H1 (cell line): ENCODE data around the gene WDR6. TPM values are rescaled to one million over a fixed set of nuclear protein-coding genes. Genes with fewer than 3 reads are reported as not detected.

Experiments used
- CTCF ChIA-PET: fragments of 300-600 bp; sonication (Branson Sonifier 250); formaldehyde crosslinking; loops from one replicate; lab custom pipeline; 2021; ENCODE audit not compliant: partially characterized antibody; lab: Charles Lee
- POLR2A ChIA-PET: fragments of 300-600 bp; sonication (Branson Sonifier 250); formaldehyde crosslinking; loops from one replicate; lab custom pipeline; 2021; ENCODE audit warnings: inconsistent platforms; ENCODE audit not compliant: partially characterized antibody; lab: Charles Lee
- DNase-seq, 2 experiments: peaks; one replicate each; pipeline versions ENCODE4 v3.0.0 to v3.0.0-alpha.2; 2010 to 2022; ENCODE audit warnings: low spot score in 2 of 2, low read depth in 1 of 2, mixed read lengths in 1 of 2
- FAIRE-seq: peaks from 2 replicates; lab custom pipeline; 2011; peaks lifted over from hg19 to GRCh38; lab: Jason Lieb, UNC
- H2AFZ ChIP-seq: 2 replicates; pipeline ENCODE4 v1.8.1; 2012; ENCODE audit warnings: low read length, inconsistent platforms
- H2AK5ac ChIP-seq: 2 replicates; pipeline ENCODE4 v1.6.1; 2013; ENCODE audit warnings: low read depth, low read length
- H2BK120ac ChIP-seq: replicated peaks from 2 replicates; pipeline ENCODE3; 2013; ENCODE audit warnings: low read depth, low read length, inconsistent platforms
- H2BK12ac ChIP-seq: 2 replicates; pipeline ENCODE4 v1.6.1; 2013; ENCODE audit warnings: low read depth, low read length
- H2BK15ac ChIP-seq: 2 replicates; pipeline ENCODE4 v1.6.1; 2013; ENCODE audit warnings: low read length
- H2BK20ac ChIP-seq: 2 replicates; pipeline ENCODE4 v1.6.1; 2013; ENCODE audit warnings: low read length
- H2BK5ac ChIP-seq: 2 replicates; pipeline ENCODE4 v1.6.1; 2013; ENCODE audit warnings: low read depth, low read length
- H3K14ac ChIP-seq: 2 replicates; pipeline ENCODE4 v1.6.1; 2013; ENCODE audit warnings: inconsistent platforms; ENCODE audit not compliant: insufficient read length
- H3K18ac ChIP-seq: 2 replicates; pipeline ENCODE4 v1.6.1; 2013; ENCODE audit warnings: low read length; ENCODE audit errors: extremely low read depth
- H3K23ac ChIP-seq: 2 replicates; pipeline ENCODE4 v1.6.1; 2013; ENCODE audit warnings: inconsistent platforms; ENCODE audit not compliant: insufficient read length
- H3K23me2 ChIP-seq: 2 replicates; pipeline ENCODE4 v1.6.1; 2013; ENCODE audit warnings: low read depth, low read length
- H3K27ac ChIP-seq: 2 replicates; pipeline ENCODE4 v1.6.1; 2011; ENCODE audit warnings: low read depth, low read length, inconsistent platforms
- H3K27me3 ChIP-seq, 4 experiments: replicated peaks in 1 of 4; 1 replicate in 1 of 4; 2 replicates in 3 of 4; pipeline versions ENCODE4 v1.6.1 to v1.8.1; 2011 to 2013; ENCODE audit warnings: low read length in 3 of 4, mild to moderate bottlenecking in 3 of 4, inconsistent platforms in 2 of 4, mixed read lengths in 2 of 4, moderate library complexity in 1 of 4; ENCODE audit not compliant: control insufficient read depth in 3 of 4, insufficient read depth in 3 of 4; ENCODE audit errors: extremely low read depth in 1 of 4
- H3K36me3 ChIP-seq, 4 experiments: 2 replicates each; pipeline versions ENCODE4 v1.6.1 to v1.8.1; 2011 to 2013; ENCODE audit warnings: mild to moderate bottlenecking in 4 of 4, low read length in 3 of 4, moderate library complexity in 2 of 4, control low read depth in 1 of 4, inconsistent platforms in 1 of 4; ENCODE audit not compliant: insufficient read depth in 4 of 4, control insufficient read depth in 2 of 4
- H3K4ac ChIP-seq: replicated peaks from 2 replicates; pipeline ENCODE3; 2013; ENCODE audit warnings: low read length, low read depth, mixed read lengths, inconsistent platforms; ENCODE audit not compliant: insufficient read length
- H3K4me1 ChIP-seq, 4 experiments: replicated peaks in 1 of 4; 1 replicate in 1 of 4; 2 replicates in 3 of 4; pipeline versions ENCODE4 v1.6.1 to v1.8.1; 2011 to 2013; ENCODE audit warnings: low read length in 3 of 4, inconsistent platforms in 2 of 4, mixed read lengths in 1 of 4; ENCODE audit not compliant: insufficient read depth in 4 of 4, control insufficient read depth in 3 of 4
- H3K4me2 ChIP-seq, 2 experiments: 2 replicates each; pipeline versions ENCODE4 v1.6.1 to v1.8.1; 2011 to 2013; ENCODE audit warnings: low read depth in 2 of 2, low read length in 2 of 2, control low read depth in 1 of 2, inconsistent platforms in 1 of 2, mild to moderate bottlenecking in 1 of 2; ENCODE audit not compliant: insufficient read depth in 1 of 2
- H3K4me3 ChIP-seq, 4 experiments: fragments of 200-600, 300-600 bp in 1 of 4; sonication (generic), shearing (Covaris generic), sonication (Bioruptor Twin) in 1 of 4; 2 replicates each; pipeline versions ENCODE4 v1.5.1 to v1.8.1; 2011 to 2016; ENCODE audit warnings: low read length in 4 of 4, low read depth in 3 of 4, control low read depth in 2 of 4, inconsistent platforms in 2 of 4, mild to moderate bottlenecking in 2 of 4, mixed read lengths in 1 of 4, moderate library complexity in 1 of 4; ENCODE audit not compliant: insufficient read depth in 2 of 4; ENCODE audit errors: extremely low read depth in 1 of 4
- H3K56ac ChIP-seq: replicated peaks from 2 replicates; pipeline ENCODE3; 2013; ENCODE audit warnings: low read depth, mild to moderate bottlenecking, mixed read lengths, low read length, inconsistent platforms; ENCODE audit not compliant: insufficient read length
- H3K79me1 ChIP-seq: 2 replicates; pipeline ENCODE4 v1.6.1; 2013; ENCODE audit warnings: low read depth, low read length, control low read depth
- H3K79me2 ChIP-seq, 2 experiments: 2 replicates each; pipeline versions ENCODE4 v1.6.1 to v1.8.1; 2012 to 2013; ENCODE audit warnings: low read length in 2 of 2, mild to moderate bottlenecking in 2 of 2, inconsistent platforms in 1 of 2; ENCODE audit not compliant: insufficient read depth in 2 of 2, control insufficient read depth in 1 of 2
- H3K9ac ChIP-seq, 4 experiments: replicated peaks in 1 of 4; 1 replicate in 1 of 4; 2 replicates in 3 of 4; pipeline versions ENCODE4 v1.6.1 to v1.8.1; 2011 to 2013; ENCODE audit warnings: low read depth in 3 of 4, low read length in 3 of 4, control low read depth in 2 of 4, mild to moderate bottlenecking in 2 of 4, moderate library complexity in 2 of 4, inconsistent platforms in 1 of 4; ENCODE audit errors: extremely low read depth in 1 of 4
- H3K9me3 ChIP-seq, 2 experiments: 2 replicates each; pipeline versions ENCODE4 v1.6.1 to v1.8.1; 2012 to 2013; ENCODE audit warnings: mild to moderate bottlenecking in 2 of 2, moderate library complexity in 2 of 2, control low read depth in 1 of 2, inconsistent platforms in 1 of 2, low read depth in 1 of 2, low read length in 1 of 2, mixed read lengths in 1 of 2; ENCODE audit not compliant: insufficient read depth in 2 of 2
- H4K20me1 ChIP-seq, 2 experiments: replicated peaks in 1 of 2; 2 replicates each; pipeline versions ENCODE3 to v1.8.1; 2011 to 2013; ENCODE audit warnings: inconsistent platforms in 2 of 2, low read length in 2 of 2, mild to moderate bottlenecking in 1 of 2; ENCODE audit not compliant: insufficient read depth in 2 of 2, control insufficient read depth in 1 of 2
- H4K5ac ChIP-seq: 2 replicates; pipeline ENCODE4 v1.6.1; 2013; ENCODE audit warnings: low read length, low read depth, mixed read lengths, inconsistent platforms; ENCODE audit not compliant: insufficient read length
- H4K8ac ChIP-seq: 2 replicates; pipeline ENCODE4 v1.8.0; 2013; ENCODE audit warnings: mild to moderate bottlenecking, moderate library complexity, low read length, inconsistent platforms; ENCODE audit not compliant: insufficient read depth; ENCODE audit errors: extremely low read depth
- H4K91ac ChIP-seq: replicated peaks from 2 replicates; pipeline ENCODE3; 2013; ENCODE audit warnings: low read length, mixed read lengths, inconsistent platforms; ENCODE audit not compliant: insufficient read length
- BCL11A ChIP-seq, 2 experiments: IDR thresholded peaks; one replicate each; pipeline ENCODE4 v1.6.1; 2011; ENCODE audit warnings: low read depth in 2 of 2, low read length in 2 of 2, mild to moderate bottlenecking in 2 of 2
- CHD2 ChIP-seq: IDR thresholded peaks from 2 replicates; pipeline ENCODE4 v1.6.1; 2012; ENCODE audit warnings: low read length, improper control_type of control experiment
- CTBP2 ChIP-seq: IDR thresholded peaks from 2 replicates; pipeline ENCODE4 v1.7.0; 2011; ENCODE audit warnings: borderline replicate concordance, mild to moderate bottlenecking, moderate library complexity, mixed read lengths, low read length; ENCODE audit not compliant: insufficient read depth, insufficient read length
- EP300 ChIP-seq, 2 experiments: IDR thresholded peaks; 1 replicate in 1 of 2; 2 replicates in 1 of 2; pipeline ENCODE4 v1.6.1; 2011 to 2012; ENCODE audit warnings: low read depth in 2 of 2, low read length in 2 of 2, mild to moderate bottlenecking in 2 of 2, borderline replicate concordance in 1 of 2, inconsistent platforms in 1 of 2, moderate library complexity in 1 of 2
- FOSL1 ChIP-seq: IDR thresholded peaks from 2 replicates; pipeline ENCODE4 v1.6.1; 2011; ENCODE audit warnings: mild to moderate bottlenecking, low read depth, low read length, moderate library complexity; ENCODE audit not compliant: insufficient read depth
- MAFK ChIP-seq: IDR thresholded peaks from 2 replicates; pipeline ENCODE4 v1.6.1; 2012; ENCODE audit warnings: low read depth, mild to moderate bottlenecking, improper control_type of control experiment, low read length
- NRF1 ChIP-seq: IDR thresholded peaks from 2 replicates; pipeline ENCODE4 v1.6.1; 2011; ENCODE audit warnings: mild to moderate bottlenecking, low read depth, low read length, improper control_type of control experiment
- PHF8 ChIP-seq: fragments of 200-600 bp; sonication (generic); conservative IDR thresholded peaks from 2 replicates; pipeline ENCODE4 v1.7.1; 2012; ENCODE audit warnings: low read depth, mild to moderate bottlenecking, inconsistent platforms, low read length, moderate library complexity
- RBBP5 ChIP-seq: IDR thresholded peaks from 2 replicates; pipeline ENCODE4 v1.7.1; 2012; ENCODE audit warnings: low read depth, mild to moderate bottlenecking, inconsistent platforms, low read length, moderate library complexity, borderline replicate concordance
- RXRA ChIP-seq: IDR thresholded peaks from 2 replicates; pipeline ENCODE4 v1.6.1; 2011; ENCODE audit warnings: low read depth, mild to moderate bottlenecking, low read length, moderate library complexity; ENCODE audit not compliant: insufficient read depth
- SIX5 ChIP-seq: IDR thresholded peaks from 2 replicates; pipeline ENCODE4 v1.6.1; 2011; ENCODE audit warnings: mild to moderate bottlenecking, low read depth, low read length
- SP2 ChIP-seq: IDR thresholded peaks from 2 replicates; pipeline ENCODE4 v1.6.1; 2012; ENCODE audit warnings: mild to moderate bottlenecking, low read length, inconsistent platforms
- SUZ12 ChIP-seq: fragments of 200-600 bp; sonication (generic); IDR thresholded peaks from 2 replicates; pipeline ENCODE4 v1.6.1; 2012; ENCODE audit warnings: mild to moderate bottlenecking, inconsistent platforms, low read length, moderate library complexity, mixed read lengths
- WGBS, 2 experiments: shearing (Covaris generic) in 1 of 2; methylation state at CpG; one replicate each; pipeline versions ENCODE4 v1.1.6 to v1.1.7; 2013 to 2015; ENCODE audit warnings: low lambda C conversion rate in 2 of 2, mixed read lengths in 2 of 2, inconsistent platforms in 1 of 2, low coverage in 1 of 2, missing lambda C conversion rate in 1 of 2; ENCODE audit not compliant: insufficient replicate concordance in 2 of 2, insufficient coverage in 1 of 2, insufficient read length in 1 of 2; ENCODE audit errors: extremely low coverage in 1 of 2, missing lambda C conversion rate in 1 of 2; 5-methylcytosine and 5-hydroxymethylcytosine counted together
- polyA plus RNA-seq, 7 experiments: library from polyadenylated mRNA; depleted of rRNA in 3 of 7; stranded (reverse) in 5 of 7; unstranded in 2 of 7; fragments of >200 nt in 5 of 7; fragments of 200-250 nt in 2 of 7; gene quantifications; 1 replicate in 5 of 7; 2 replicates in 1 of 7; 4 replicates in 1 of 7; pipeline versions ENCODE4 v1.2.1 to v1.2.3, GENCODE V29; 2011 to 2013; ENCODE audit warnings: missing spikeins in 2 of 7, mixed read lengths in 2 of 7
- total RNA-seq: library from RNA; stranded (reverse); fragmentation: NEBNext Ultra II Directional; extraction: Animal tissue kit (Norgen Biotek cat#: 25700); gene quantifications from 2 replicates; pipeline ENCODE4 v1.2.1, GENCODE V29; 2021

WDR6 gene
- total and polyA plus RNA-seq, 2 of the 8 experiments (the other 6 are each of a cell fraction or from before 2014, with no cell fraction given) = 180 to 257 TPM

DNA sequence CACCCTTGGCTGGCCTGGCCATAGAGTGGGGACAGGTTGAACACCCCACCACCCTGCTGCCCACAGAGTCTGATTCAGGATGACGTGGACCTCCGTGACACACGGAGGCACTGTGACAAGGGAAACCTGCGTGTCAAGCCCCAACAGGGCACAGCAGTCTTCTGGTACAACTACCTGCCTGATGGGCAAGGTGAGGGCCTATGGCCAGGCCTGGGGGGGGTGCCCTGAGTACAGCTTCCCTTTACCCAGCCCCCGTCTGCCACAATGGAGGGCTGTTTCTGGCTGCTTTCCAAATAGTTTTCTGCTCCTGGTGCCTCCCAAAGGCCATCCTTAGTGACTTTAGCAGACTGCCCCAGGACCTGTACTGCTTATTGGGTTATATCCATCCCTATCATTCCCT, 1.2 kb upstream of the WDR6 start:
- Histone ChIP-seq H2AFZ (no peak overlapping the region), H2BK120ac (no peak overlapping the region), H3K56ac (no peak overlapping the region), H2BK5ac (no peak overlapping the region), H2BK15ac (no peak overlapping the region), H2BK12ac (0 out of 2 replicates have a peak overlapping the region, but pooled peaks have one; percentile 84), H3K9me3 (no peaks in the 10 kb centered on the region), H3K18ac (no peak overlapping the region), H3K79me2 (peaks cover 11 to 28% of the 10 kb centered on the region in 2 experiments), H3K4me3 (peak overlapping the region in 2 of 4 experiments; percentile 90 to 94; a peak in 3 of 8 replicates), H4K8ac (peak overlapping the region; percentile 48; the same call in 1 of the 2 replicates), H3K23me2 (peaks cover 12% of the 10 kb centered on the region), H4K91ac (peak overlapping the region; percentile 79), H3K23ac (no peak overlapping the region), H3K27ac (no peak overlapping the region), H4K5ac (peak overlapping the region; percentile 12), H3K4me1 (peaks cover 0 to 12% (median 6%) of the 10 kb centered on the region in 4 experiments; a peak in 5 of 7 replicates), H2BK20ac (no peak overlapping the region), H3K4me2 (peak overlapping the region; percentile 95 to 98), H2AK5ac (0 out of 2 replicates have a peak overlapping the region, but pooled peaks have one; percentile 57), H3K9ac (peak overlapping the region in 1 of 4 experiments; percentile 81; a peak in 1 of 7 replicates), H3K4ac (no peak overlapping the region), H3K14ac (no peak overlapping the region), H3K79me1 (peaks cover 7% of the 10 kb centered on the region), H4K20me1 (peaks cover 7 to 12% of the 10 kb centered on the region in 2 experiments), H3K36me3 (peaks cover 0 to 5% (median 1%) of the 10 kb centered on the region in 4 experiments; a peak in 2 of 8 replicates), H3K27me3 (no peaks in the 10 kb centered on the region)
- CTCF ChIA-PET = interaction anchor here (5.0 to 24.3 kb wide), 3 partner anchors 9 to 15 kb away, joined by 36 to 467 read pairs (median 42); partner anchors contain the start of genes NDUFAF3 and P4HTM
- DNase-seq = no peak
- POLR2A ChIA-PET = interaction anchor here (1.1 to 38.8 kb wide), 7 partner anchors 4 to 343 kb away, joined by 3 to 1518 read pairs (median 25); partner anchors contain the start of genes CELSR3, DALRD3, IMPDH2 and NDUFAF3
- no peak for FAIRE-seq
- WGBS, 2 experiments = 85% methylated on average over 5 of the region's 5 CpGs; no CpG with 5 or more reads in 1 of the 2 experiments
- TF ChIP-seq PHF8 (no peak), FOSL1 (no peak), CHD2 (no peak), EP300 (IDR thresholded peaks at IDR 0.05; ENCODE audit: borderline replicate concordance in 1 of 2, low read depth in 2 of 2, low read length in 2 of 2) (no peak), SUZ12 (no peak), MAFK (no peak), SP2 (no peak), BCL11A (IDR thresholded peaks at IDR 0.05; ENCODE audit: low read depth in 2 of 2, low read length in 2 of 2) (no peak), NRF1 (no peak), CTBP2 (no peak), SIX5 (no peak), RXRA (no peak), RBBP5 (no peak)
